Prostate gland (tissue), 2 donors: ENCODE measurements around the gene SUCLG2. TPM values are rescaled to one million over a fixed set of nuclear protein-coding genes. Genes with fewer than 3 reads are reported as not detected.

ENCODE experiments used
- DNase-seq: peaks from one replicate; pipeline ENCODE4 v3.0.0-alpha.2; 2019; ENCODE audit warnings: low spot score
- H3K27ac ChIP-seq, 2 donors: fragments of 200-600 bp; sonication (generic); 2 replicates each; pipeline ENCODE4 v1.5.1; 2017 to 2019
- H3K27me3 ChIP-seq: fragments of 200-600 bp; sonication (generic); replicated peaks from 2 replicates; pipeline ENCODE4 v1.5.1; 2019; ENCODE audit not compliant: insufficient read depth
- H3K36me3 ChIP-seq, 2 donors: fragments of 200-600 bp; sonication (generic); 1 replicate in 1 of 2; 2 replicates in 1 of 2; pipeline versions ENCODE4 v1.5.1 to v1.8.1; 2017 to 2019
- H3K4me1 ChIP-seq: fragments of 200-600 bp; sonication (generic); replicated peaks from 2 replicates; pipeline ENCODE4 v1.5.1; 2019
- H3K4me3 ChIP-seq, 2 donors: fragments of 200-600 bp; sonication (generic); 2 replicates each; pipeline ENCODE4 v1.5.1; 2017 to 2019
- H3K9me3 ChIP-seq: fragments of 200-600 bp; sonication (generic); 2 replicates; pipeline ENCODE4 v1.5.1; 2017
- POLR2A ChIP-seq: fragments of 450-650 bp; IDR thresholded peaks from one replicate; pipeline ENCODE4 v1.6.1; 2016; ENCODE audit warnings: antibody characterized with exemption, mild to moderate bottlenecking
- POLR2AphosphoS5 ChIP-seq: sonication (generic); formaldehyde crosslinking; IDR thresholded peaks from one replicate; pipeline ENCODE4 v1.6.1; 2017; ENCODE audit warnings: antibody characterized with exemption
- WGBS: methylation state at CpG from one replicate; pipeline ENCODE4 v1.1.5; 2018; 5-methylcytosine and 5-hydroxymethylcytosine counted together
- intact Hi-C: fragments of 100-400 bp; cut with DNase I; formaldehyde crosslinking; loops from one replicate; pipeline ENCODE4 v1.14.2; 2022
- total RNA-seq, 2 donors: library from RNA; depleted of rRNA; stranded (reverse); fragments of >200 nt; gene quantifications; one replicate each; pipeline ENCODE4 v1.1.0, GENCODE V29; 2016
- TF ChIP-seq, protein P1 (sequence below), 4 experiments: fragments of 200-600 bp in 2 of 4; fragments of 450-650 bp in 2 of 4; sonication (generic) in 2 of 4; IDR thresholded peaks; 1 replicate in 3 of 4; 2 replicates in 1 of 4; pipeline ENCODE4 v1.5.1; 2016 to 2019; ENCODE audit warnings: antibody characterized with exemption in 4 of 4, mild to moderate bottlenecking in 2 of 4, moderate library complexity in 2 of 4

SUCLG2 gene
- total RNA-seq, 2 donors from 2014 or later, result 33.2 to 65.4 TPM

DNA sequence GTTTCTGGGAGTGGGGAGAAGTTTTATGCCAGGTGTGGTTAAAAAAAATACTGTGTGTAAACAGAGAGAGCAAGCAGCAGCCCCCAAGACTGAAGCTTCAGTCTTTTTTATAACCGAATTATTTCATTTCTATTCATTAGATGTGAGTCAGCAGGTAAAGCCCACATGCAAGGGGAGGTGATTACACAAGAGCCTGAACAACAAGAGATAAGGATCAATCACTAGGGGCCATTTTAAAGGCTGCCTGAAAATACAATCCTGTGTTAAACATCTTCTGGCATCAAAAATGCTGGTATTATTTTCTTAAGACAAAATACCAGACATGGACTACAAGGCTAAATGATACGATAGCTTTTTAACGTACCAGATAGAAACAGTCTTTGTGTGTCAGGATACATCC lies 217.3 kb downstream of the SUCLG2 start:
- Histone ChIP-seq H3K36me3 (no peaks in the 10 kb centered on the region), H3K4me3 (no peak overlapping the region), H3K27ac (no peak overlapping the region), H3K9me3 (no peaks in the 10 kb centered on the region), H3K4me1 (no peaks in the 10 kb centered on the region), H3K27me3 (no peaks in the 10 kb centered on the region)
- 70% methylated on average over 3 of the region's 3 CpGs for WGBS
- TF ChIP-seq POLR2AphosphoS5 (no peak), POLR2A (no peak)
- TF ChIP-seq, protein P1, sequence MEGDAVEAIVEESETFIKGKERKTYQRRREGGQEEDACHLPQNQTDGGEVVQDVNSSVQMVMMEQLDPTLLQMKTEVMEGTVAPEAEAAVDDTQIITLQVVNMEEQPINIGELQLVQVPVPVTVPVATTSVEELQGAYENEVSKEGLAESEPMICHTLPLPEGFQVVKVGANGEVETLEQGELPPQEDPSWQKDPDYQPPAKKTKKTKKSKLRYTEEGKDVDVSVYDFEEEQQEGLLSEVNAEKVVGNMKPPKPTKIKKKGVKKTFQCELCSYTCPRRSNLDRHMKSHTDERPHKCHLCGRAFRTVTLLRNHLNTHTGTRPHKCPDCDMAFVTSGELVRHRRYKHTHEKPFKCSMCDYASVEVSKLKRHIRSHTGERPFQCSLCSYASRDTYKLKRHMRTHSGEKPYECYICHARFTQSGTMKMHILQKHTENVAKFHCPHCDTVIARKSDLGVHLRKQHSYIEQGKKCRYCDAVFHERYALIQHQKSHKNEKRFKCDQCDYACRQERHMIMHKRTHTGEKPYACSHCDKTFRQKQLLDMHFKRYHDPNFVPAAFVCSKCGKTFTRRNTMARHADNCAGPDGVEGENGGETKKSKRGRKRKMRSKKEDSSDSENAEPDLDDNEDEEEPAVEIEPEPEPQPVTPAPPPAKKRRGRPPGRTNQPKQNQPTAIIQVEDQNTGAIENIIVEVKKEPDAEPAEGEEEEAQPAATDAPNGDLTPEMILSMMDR (IDR thresholded peaks at IDR 0.05), result no peak
- no peak for DNase-seq
- intact Hi-C loops, result no loop called here

DNA sequence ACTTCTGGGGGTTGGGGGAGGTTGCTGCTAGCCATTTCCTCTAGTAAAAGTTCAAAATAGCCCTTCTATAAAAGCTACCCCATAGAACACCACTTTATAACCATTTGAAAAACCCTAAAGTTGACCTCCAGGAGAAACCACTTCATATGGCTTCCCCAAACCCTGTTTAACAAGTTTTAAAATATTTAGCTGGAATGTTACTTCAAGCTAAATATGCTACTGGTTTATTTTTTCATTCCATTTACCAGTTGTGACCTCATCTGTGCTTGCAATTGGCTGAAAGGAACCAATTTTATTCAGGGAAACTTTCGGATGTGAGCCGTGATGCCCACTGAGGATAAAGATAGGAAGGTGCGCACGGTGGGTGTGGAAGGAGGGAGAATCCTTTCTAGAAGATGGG lies 221.3 kb downstream of the SUCLG2 start:
- no peak for DNase-seq
- intact Hi-C loops, result no loop called here
- Histone ChIP-seq H3K9me3 (no peaks in the 10 kb centered on the region), H3K27me3 (no peaks in the 10 kb centered on the region), H3K4me3 (no peak overlapping the region), H3K27ac (no peak overlapping the region), H3K4me1 (no peaks in the 10 kb centered on the region), H3K36me3 (no peaks in the 10 kb centered on the region)
- no peak for TF ChIP-seq POLR2A
- TF ChIP-seq, protein P1 (IDR thresholded peaks at IDR 0.05), result no peak
- no peak for TF ChIP-seq POLR2AphosphoS5
- whole genome bisulfite sequencing, result 93% methylated on average over 4 of the region's 4 CpGs

DNA sequence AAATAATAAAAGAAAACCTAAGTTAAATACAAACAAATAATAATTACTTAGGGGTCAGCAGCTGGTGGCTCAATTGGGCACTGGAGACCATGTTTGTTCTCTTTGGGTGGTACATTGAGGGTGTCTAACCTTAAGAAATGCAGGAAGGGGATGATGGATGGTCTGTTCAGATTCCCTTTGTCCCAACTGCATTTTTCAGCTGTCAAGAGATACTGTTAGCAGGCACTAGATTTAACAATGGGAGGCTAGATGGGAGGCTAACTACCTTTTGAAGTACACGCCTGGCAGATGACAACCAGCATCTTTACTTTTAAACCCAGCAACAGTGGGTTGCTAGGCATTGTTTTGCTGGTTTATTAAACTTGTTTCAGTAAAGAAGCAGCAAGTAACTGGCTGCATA lies 222.5 kb downstream of the SUCLG2 start:
- WGBS, result 95% methylated on average over 1 of the region's 1 CpG
- no peak for TF ChIP-seq POLR2A
- Histone ChIP-seq H3K4me3 (no peak overlapping the region), H3K4me1 (no peaks in the 10 kb centered on the region), H3K27me3 (no peaks in the 10 kb centered on the region), H3K27ac (no peak overlapping the region), H3K9me3 (no peaks in the 10 kb centered on the region), H3K36me3 (no peaks in the 10 kb centered on the region)
- intact Hi-C loops, result no loop called here
- DNase-seq, result no peak

DNA sequence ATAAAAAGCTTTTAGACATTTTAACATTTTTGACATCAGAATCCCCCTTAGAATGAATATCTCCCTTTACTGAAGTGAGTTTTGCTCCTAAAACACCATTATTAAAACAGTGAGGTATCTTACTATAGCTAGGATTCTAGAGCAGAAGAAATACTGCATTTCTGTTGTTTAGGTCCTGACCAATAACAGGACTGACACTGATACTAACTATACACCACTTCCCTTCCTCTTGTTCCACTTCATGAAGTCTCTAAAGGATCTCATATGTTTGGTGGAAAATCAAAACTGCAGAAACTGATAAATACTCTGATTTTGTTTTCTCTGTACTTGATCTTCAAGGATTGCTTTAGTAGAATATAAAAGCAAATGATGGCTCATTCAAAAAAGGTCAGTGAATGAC lies 230.7 kb downstream of the SUCLG2 start:
- Histone ChIP-seq H3K27ac (no peak overlapping the region), H3K27me3 (no peaks in the 10 kb centered on the region), H3K9me3 (no peaks in the 10 kb centered on the region), H3K36me3 (no peaks in the 10 kb centered on the region), H3K4me1 (no peaks in the 10 kb centered on the region), H3K4me3 (no peak overlapping the region)
- TF ChIP-seq, protein P1 (IDR thresholded peaks at IDR 0.05), result no peak
- TF ChIP-seq POLR2AphosphoS5, result no peak
- no peak for TF ChIP-seq POLR2A
- intact Hi-C loops, result no loop called here
- DNase-seq, result no peak

DNA sequence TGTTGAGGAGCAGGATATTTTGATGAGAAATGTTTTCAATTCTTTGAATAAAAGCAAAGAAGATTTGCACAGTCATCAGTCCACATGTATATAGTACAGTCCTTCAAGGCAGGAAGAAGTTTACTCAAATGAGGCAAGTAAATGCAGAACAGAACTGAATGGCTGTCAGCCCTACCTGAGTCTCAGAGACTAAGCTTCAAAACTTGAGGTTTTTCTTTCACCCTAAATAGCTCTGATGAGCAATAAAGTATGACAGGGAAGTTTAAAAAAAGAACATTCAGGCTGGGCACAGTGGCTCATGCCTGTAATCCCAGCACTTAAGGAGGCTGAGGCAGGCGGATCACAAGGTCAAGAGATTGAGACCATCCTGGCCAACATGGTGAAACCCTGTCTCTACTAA lies 232.5 kb downstream of the SUCLG2 start:
- Histone ChIP-seq H3K27ac (no peak overlapping the region), H3K4me3 (no peak overlapping the region), H3K27me3 (no peaks in the 10 kb centered on the region), H3K9me3 (no peaks in the 10 kb centered on the region), H3K36me3 (no peaks in the 10 kb centered on the region), H3K4me1 (no peaks in the 10 kb centered on the region)
- TF ChIP-seq, protein P1 (IDR thresholded peaks at IDR 0.05), result no peak
- TF ChIP-seq POLR2AphosphoS5, result no peak
- 92% methylated on average over 1 of the region's 1 CpG for WGBS
- DNase-seq, result no peak
- intact Hi-C loops, result no loop called here

DNA sequence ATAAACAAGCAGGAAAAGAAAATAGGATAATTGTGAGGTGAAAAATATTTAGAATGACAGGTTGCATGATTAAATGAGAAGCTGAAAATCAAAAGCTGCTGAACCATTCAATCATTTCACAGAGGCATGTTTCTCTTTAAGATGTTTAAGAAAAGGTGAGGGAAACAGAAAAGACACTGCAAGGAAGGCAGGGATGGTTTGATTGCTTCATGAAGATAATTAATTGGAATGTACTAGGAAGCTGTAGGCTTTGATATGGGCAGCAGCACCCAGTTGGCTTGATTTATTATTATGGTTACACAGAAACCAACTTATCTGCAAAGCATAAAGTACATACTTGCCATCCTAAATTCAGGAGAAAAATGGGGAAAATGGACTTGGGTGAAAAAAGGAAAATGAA lies 234.6 kb downstream of the SUCLG2 start:
- intact Hi-C loops, result no loop called here
- Histone ChIP-seq H3K27ac (no peak overlapping the region), H3K36me3 (no peaks in the 10 kb centered on the region), H3K4me1 (no peaks in the 10 kb centered on the region), H3K9me3 (no peaks in the 10 kb centered on the region), H3K4me3 (no peak overlapping the region), H3K27me3 (no peaks in the 10 kb centered on the region)
- TF ChIP-seq POLR2A, result no peak
- TF ChIP-seq POLR2AphosphoS5, result no peak
- TF ChIP-seq, protein P1 (IDR thresholded peaks at IDR 0.05), result no peak
- DNase-seq, result no peak
